K562 (cell line): ENCODE measurements around the gene TOM1L2. TPM values are rescaled to one million over a fixed set of nuclear protein-coding genes. Genes with fewer than 3 reads are reported as not detected.

Source experiments
- BCLAF1 ChIP-seq, 2 experiments: fragments of 450-650 bp in 1 of 2; IDR thresholded peaks; 2 replicates each; pipeline ENCODE4 v1.6.1; 2011 to 2017; ENCODE audit warnings: low read depth in 2 of 2, antibody characterized with exemption in 1 of 2, borderline replicate concordance in 1 of 2, low read length in 1 of 2, mild to moderate bottlenecking in 1 of 2, mixed read lengths in 1 of 2; ENCODE audit not compliant: control insufficient read depth in 1 of 2
- BDP1 ChIP-seq: IDR thresholded peaks from 3 replicates; pipeline ENCODE4 v1.6.1; 2011; ENCODE audit not compliant: insufficient read length, insufficient read depth
- BRD9 ChIP-seq: fragments of 450-650 bp; IDR thresholded peaks from 2 replicates; pipeline ENCODE4 v1.6.1; 2018; ENCODE audit warnings: low read depth; ENCODE audit not compliant: partially characterized antibody
- CGGBP1 ChIP-seq: fragments of 250-450 bp; sonication (Bioruptor Pico); IDR thresholded peaks from 2 replicates; pipeline ENCODE4 v1.9.0; 2021; ENCODE audit warnings: mild to moderate bottlenecking
- ELF2 ChIP-seq: fragments of 250-450 bp; sonication (Bioruptor Pico); IDR thresholded peaks from 2 replicates; pipeline ENCODE4 v1.5.0; 2021; ENCODE audit warnings: mild to moderate bottlenecking
- FOXK2 ChIP-seq, 2 experiments: fragments of 450-650 bp; IDR thresholded peaks in 1 of 2; conservative IDR thresholded peaks in 1 of 2; 2 replicates each; pipeline ENCODE4 v1.6.1; 2016; ENCODE audit warnings: low read depth in 2 of 2, mild to moderate bottlenecking in 1 of 2
- HDGF ChIP-seq: fragments of 450-650 bp; IDR thresholded peaks from 2 replicates; pipeline ENCODE4 v1.6.1; 2016
- IRF9 ChIP-seq: fragments of 450-650 bp; IDR thresholded peaks from 2 replicates; pipeline ENCODE4 v1.6.1; 2016; ENCODE audit warnings: missing biosample characterization, missing genetic modification characterization
- KDM2B ChIP-seq: fragments of 250-450 bp; sonication (Bioruptor Pico); IDR thresholded peaks from 2 replicates; pipeline ENCODE4 v1.8.0; 2021; ENCODE audit warnings: mild to moderate bottlenecking, moderate library complexity
- NCOA2 ChIP-seq, 2 experiments: fragments of 450-650 bp; IDR thresholded peaks; 2 replicates each; pipeline ENCODE4 v1.6.1; 2018; ENCODE audit warnings: mild to moderate bottlenecking in 2 of 2, moderate library complexity in 1 of 2; ENCODE audit not compliant: partially characterized antibody in 2 of 2
- NR2F6 ChIP-seq: fragments of 450-650 bp; formaldehyde crosslinking; IDR thresholded peaks from 2 replicates; pipeline ENCODE4 v1.4.0; 2020; ENCODE audit warnings: mild to moderate bottlenecking
- POLR3A ChIP-seq: IDR thresholded peaks from 2 replicates; pipeline ENCODE4 v1.6.1; 2011; ENCODE audit warnings: borderline replicate concordance, mild to moderate bottlenecking, moderate library complexity; ENCODE audit not compliant: insufficient read length, insufficient read depth; ENCODE audit errors: extremely low read depth
- SMAD2 ChIP-seq: fragments of 150-350 bp; IDR thresholded peaks from 2 replicates; pipeline ENCODE4 v1.6.1; 2014; ENCODE audit warnings: low read depth, mild to moderate bottlenecking, low read length
- SMARCE1 ChIP-seq: fragments of 450-650 bp; IDR thresholded peaks from 2 replicates; pipeline ENCODE4 v1.7.1; 2016; ENCODE audit warnings: mild to moderate bottlenecking
- TFAP4 ChIP-seq: sonication (generic); formaldehyde crosslinking; IDR thresholded peaks from 2 replicates; pipeline ENCODE4 v1.8.0; 2022; ENCODE audit warnings: missing genetic modification reagents, mild to moderate bottlenecking, moderate library complexity, borderline replicate concordance
- ZBTB1 ChIP-seq: sonication (generic); formaldehyde crosslinking; IDR thresholded peaks from 2 replicates; pipeline ENCODE4 v1.8.1; 2023; ENCODE audit warnings: missing genetic modification reagents, low read depth, mild to moderate bottlenecking, borderline replicate concordance
- ZBTB7A ChIP-seq: IDR thresholded peaks from 2 replicates; pipeline ENCODE4 v1.6.1; 2011; ENCODE audit warnings: low read depth, mild to moderate bottlenecking, low read length, moderate library complexity, borderline replicate concordance; ENCODE audit not compliant: control insufficient read depth
- ZNF217 ChIP-seq: sonication (generic); formaldehyde crosslinking; IDR thresholded peaks from 2 replicates; pipeline ENCODE4 v1.8.0; 2022; ENCODE audit warnings: mild to moderate bottlenecking, missing genetic modification reagents
- ZNF639 ChIP-seq, 2 experiments: fragments of 200-800 bp in 1 of 2; sonication (Bioruptor generic) in 1 of 2; sonication (generic) in 1 of 2; formaldehyde crosslinking in 1 of 2; IDR thresholded peaks in 1 of 2; conservative IDR thresholded peaks in 1 of 2; 2 replicates each; pipeline versions ENCODE4 v1.5.0 to v1.6.1; 2016 to 2020; ENCODE audit warnings: missing compliant biosample characterization in 1 of 2, missing genetic modification characterization in 1 of 2, missing genetic modification reagents in 1 of 2
- ZNF77 ChIP-seq: fragments of 250-450 bp; sonication (Bioruptor Pico); IDR thresholded peaks from 2 replicates; pipeline ENCODE4 v1.5.0; 2020
- ZZZ3 ChIP-seq: fragments of 450-650 bp; IDR thresholded peaks from 2 replicates; pipeline ENCODE4 v1.6.1; 2016; ENCODE audit warnings: antibody characterized with exemption, mild to moderate bottlenecking, moderate library complexity
- polyA plus RNA-seq, 8 experiments: library from polyadenylated mRNA; depleted of rRNA in 4 of 8; stranded (reverse) in 5 of 8; unstranded in 3 of 8; fragments of >200 nt; fragmentation: Nextera tagmentation in 2 of 8; fragmentation: Illumina TruSeq in 1 of 8; extraction: Ambion mirVana in 2 of 8; extraction: Trizol in 1 of 8; gene quantifications; 2 replicates each; pipeline versions ENCODE4 v1.2.1 to v1.2.3, GENCODE V29; 2011 to 2014; ENCODE audit warnings: inconsistent platforms in 1 of 8, missing spikeins in 1 of 8
- total RNA-seq, 7 experiments: library from RNA; depleted of rRNA in 6 of 7; stranded (reverse); fragments of >200 nt in 6 of 7; fragmentation: Illumina TruSeq in 2 of 7; extraction: Trizol in 2 of 7; gene quantifications; 2 replicates each; pipeline versions ENCODE4 v1.2.1 to v1.2.3, GENCODE V29; 2011 to 2021; ENCODE audit warnings: low replicate concordance in 1 of 7

Gene TOM1L2
- total and polyA plus RNA-seq, 9 of the 15 experiments (the other 6 are each of a cell fraction or from before 2014, with no cell fraction given) = 0.07 to 6.0 (median 2.5) TPM

GRCh38 chr17:17836250-17836817 lies 135.9 kb downstream of the TOM1L2 start (continued):
- TF ChIP-seq ZNF639 (CRISPR knock-in tag; conservative IDR thresholded peaks at IDR 0.05 in 1 of 2, IDR thresholded peaks at IDR 0.05 in 1 of 2) (no peak), HDGF (no peak), ZNF217 (no peak), KDM2B (no peak), ZBTB1 (CRISPR knock-in tag) (0 out of 2 replicates have a peak, but pooled peaks have one; percentile 20), POLR3A (no peak), BCLAF1 (IDR thresholded peaks at IDR 0.05; ENCODE audit: borderline replicate concordance in 1 of 2, control insufficient read depth in 1 of 2, low read depth in 2 of 2, low read length in 1 of 2) (0 out of 4 replicates have a peak, but pooled peaks of 1 of the 2 experiments have one; percentile 47), BRD9 (no peak), NR2F6 (CRISPR knock-in tag) (no peak), ZBTB7A (peak; percentile 59; the same call in 1 of the 2 replicates), SMARCE1 (no peak; the same call in 1 of the 2 replicates), CGGBP1 (CRISPR knock-in tag) (no peak), TFAP4 (CRISPR knock-in tag) (peak; percentile 87), ZZZ3 (no peak), ZNF77 (CRISPR knock-in tag) (no peak), IRF9 (no peak), FOXK2 (conservative IDR thresholded peaks at IDR 0.05 in 1 of 2, IDR thresholded peaks at IDR 0.05 in 1 of 2; ENCODE audit: low read depth in 2 of 2) (0 out of 4 replicates have a peak, but pooled peaks of 1 of the 2 experiments have one; percentile 42), NCOA2 (IDR thresholded peaks at IDR 0.05; ENCODE audit: partially characterized antibody in 2 of 2) (no peak), SMAD2 (no peak), BDP1 (no peak), ELF2 (CRISPR knock-in tag) (no peak)
